C4-2B (cell line): ENCODE results near the gene AHCYL2.

ENCODE experiments used
- H3K27ac ChIP-seq: fragments of 450-650 bp; 2 replicates; pipeline ENCODE4 v1.5.1; 2017
- ZFX ChIP-seq: fragments of 450-650 bp; IDR thresholded peaks from 2 replicates; pipeline ENCODE4 v1.6.1; 2017
- TF ChIP-seq, protein P1 (sequence below): fragments of 450-650 bp; conservative IDR thresholded peaks from 2 replicates; pipeline ENCODE4 v1.5.1; 2017; ENCODE audit warnings: mild to moderate bottlenecking

Gene AHCYL2

DNA sequence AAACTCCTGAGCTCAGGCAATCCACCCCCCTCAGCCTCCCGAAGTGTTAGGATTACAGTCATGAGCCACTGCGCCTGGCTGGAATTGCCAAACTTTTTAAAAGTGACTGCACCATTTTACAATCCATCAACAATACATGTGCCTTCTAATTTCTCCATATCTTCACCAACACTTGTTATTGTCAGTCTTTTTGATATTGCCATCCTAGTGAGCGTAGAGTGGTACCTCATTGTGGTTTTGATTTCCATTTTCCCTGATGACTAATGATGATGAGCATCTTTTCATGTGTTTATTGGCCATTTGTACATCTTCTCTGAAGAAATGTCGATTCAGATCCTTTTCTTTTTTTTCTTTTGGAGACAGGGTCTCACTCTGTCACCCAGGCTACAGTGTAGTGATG, 187.7 kb downstream of the AHCYL2 start:
- TF ChIP-seq, protein P1, sequence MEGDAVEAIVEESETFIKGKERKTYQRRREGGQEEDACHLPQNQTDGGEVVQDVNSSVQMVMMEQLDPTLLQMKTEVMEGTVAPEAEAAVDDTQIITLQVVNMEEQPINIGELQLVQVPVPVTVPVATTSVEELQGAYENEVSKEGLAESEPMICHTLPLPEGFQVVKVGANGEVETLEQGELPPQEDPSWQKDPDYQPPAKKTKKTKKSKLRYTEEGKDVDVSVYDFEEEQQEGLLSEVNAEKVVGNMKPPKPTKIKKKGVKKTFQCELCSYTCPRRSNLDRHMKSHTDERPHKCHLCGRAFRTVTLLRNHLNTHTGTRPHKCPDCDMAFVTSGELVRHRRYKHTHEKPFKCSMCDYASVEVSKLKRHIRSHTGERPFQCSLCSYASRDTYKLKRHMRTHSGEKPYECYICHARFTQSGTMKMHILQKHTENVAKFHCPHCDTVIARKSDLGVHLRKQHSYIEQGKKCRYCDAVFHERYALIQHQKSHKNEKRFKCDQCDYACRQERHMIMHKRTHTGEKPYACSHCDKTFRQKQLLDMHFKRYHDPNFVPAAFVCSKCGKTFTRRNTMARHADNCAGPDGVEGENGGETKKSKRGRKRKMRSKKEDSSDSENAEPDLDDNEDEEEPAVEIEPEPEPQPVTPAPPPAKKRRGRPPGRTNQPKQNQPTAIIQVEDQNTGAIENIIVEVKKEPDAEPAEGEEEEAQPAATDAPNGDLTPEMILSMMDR = no peak
- TF ChIP-seq ZFX = no peak
- no peak overlapping the region for H3K27ac ChIP-seq

DNA sequence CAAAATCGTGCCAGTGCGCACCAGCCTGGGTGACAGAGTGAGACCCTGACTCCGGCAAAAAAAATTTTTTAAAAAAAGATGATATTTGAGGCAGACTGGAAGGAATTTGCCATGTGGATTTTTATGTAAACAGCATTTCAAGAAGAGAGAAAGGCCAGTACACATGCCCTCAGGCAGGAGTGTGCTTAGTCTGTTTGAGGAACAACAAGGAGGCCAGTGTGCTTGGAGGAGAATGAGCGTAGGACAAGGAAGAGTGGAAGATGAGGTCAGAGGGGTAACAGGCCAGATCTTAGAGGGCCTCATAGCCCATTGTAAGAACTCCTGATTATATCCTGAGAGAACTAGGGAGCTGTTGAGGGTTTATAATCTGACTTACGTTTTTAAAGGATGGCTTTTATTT, 192.2 kb downstream of the AHCYL2 start:
- H3K27ac ChIP-seq = no peak overlapping the region
- TF ChIP-seq, protein P1 = no peak
- no peak for TF ChIP-seq ZFX

DNA sequence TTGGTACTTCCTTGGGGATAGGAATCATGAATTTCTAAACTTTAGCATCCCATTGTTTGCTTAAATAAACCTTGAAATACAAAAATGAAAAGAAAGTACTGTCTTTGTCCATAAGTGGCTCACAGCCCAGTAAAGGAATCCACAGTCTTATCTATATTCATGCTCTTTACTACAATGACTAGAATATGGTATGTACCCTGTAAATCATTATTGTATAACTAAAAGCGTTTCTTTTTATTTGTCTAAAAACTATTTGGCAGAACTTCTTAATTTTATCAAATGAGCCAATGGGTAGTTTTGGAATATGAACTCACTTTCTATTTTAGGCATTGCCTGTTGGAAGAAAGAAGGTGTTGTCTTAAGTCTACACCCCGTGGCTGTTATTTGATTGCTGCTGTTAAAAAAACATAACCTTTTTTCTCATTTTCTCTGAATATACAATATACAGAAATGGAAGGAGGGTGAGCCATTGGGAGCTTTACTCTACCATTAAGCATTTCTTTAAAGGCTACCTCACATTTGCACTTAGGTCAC, 197.0 kb downstream of the AHCYL2 start:
- TF ChIP-seq, protein P1 = no peak
- no peak for TF ChIP-seq ZFX
- no peak overlapping the region for H3K27ac ChIP-seq

DNA sequence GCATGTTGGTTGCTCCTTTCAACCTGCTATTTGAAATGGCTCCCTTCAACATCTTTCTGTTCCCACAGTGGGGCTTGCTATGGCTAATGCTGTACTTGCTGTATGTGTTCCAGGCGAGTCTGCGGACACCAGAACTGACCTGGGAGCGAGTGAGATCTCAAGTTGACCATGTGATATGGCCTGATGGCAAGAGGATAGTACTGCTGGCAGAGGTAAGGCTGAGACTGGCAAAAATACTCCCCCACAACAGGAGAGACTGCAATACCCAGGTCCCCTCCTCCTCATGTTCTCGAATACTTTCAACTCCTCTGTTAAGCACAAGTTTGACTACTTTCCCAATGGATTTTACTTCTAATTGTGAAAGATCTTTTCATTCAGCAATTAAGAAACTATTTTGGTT, 197.9 kb downstream of the AHCYL2 start:
- no peak overlapping the region for H3K27ac ChIP-seq
- no peak for TF ChIP-seq ZFX
- TF ChIP-seq, protein P1 = no peak

DNA sequence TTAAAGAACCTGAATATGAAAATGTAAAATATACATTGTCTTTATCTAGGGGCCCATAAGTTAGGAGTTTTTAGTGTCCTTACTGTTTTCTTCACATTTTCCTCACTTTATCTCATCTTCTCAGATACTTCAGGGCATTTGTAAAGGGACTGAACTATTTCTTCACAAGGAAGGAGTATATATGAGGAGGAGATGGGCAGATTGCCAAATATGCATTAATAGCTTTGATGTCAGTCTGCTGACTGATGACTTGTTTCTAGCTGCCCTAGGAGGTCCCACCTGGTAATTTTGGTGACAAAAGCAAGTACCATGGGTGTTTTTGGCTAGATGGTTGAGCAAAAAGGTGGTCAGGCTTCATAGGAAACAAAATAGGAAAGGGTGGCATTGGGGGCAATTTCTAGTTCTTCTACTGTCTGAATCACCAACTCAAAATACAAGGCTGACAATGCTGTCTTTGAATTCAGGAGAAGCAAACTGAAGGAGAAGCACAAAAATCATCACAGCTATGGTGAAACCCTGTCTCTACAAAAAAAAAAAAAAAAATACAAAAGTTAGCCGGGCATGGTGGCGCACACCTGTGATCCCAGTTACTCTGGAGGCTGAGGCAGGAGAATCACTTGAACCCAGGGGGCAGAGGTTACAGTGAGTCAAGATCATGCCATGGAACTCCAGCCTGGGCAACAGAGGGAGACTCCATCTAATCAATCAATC, 199.0 kb downstream of the AHCYL2 start:
- H3K27ac ChIP-seq = no peak overlapping the region
- no peak for TF ChIP-seq ZFX
- TF ChIP-seq, protein P1 = no peak

DNA sequence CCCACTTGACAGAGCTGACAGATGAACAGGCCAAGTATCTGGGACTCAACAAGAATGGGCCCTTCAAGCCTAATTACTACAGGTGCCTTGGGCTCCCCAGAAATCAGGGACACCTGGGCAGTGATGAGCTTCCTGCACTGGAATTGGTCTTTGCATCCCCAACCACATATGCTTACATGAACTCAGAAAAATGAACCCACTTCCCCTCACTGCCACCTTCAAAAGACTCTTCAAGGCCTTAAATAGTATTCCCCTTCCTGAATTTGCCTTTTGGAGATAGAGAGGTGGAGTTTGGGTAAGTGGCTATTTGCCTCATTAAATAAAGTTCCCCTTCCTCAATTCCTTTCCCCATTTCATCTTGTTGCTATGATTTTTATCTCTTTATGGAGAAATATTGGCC, 201.7 kb downstream of the AHCYL2 start:
- TF ChIP-seq, protein P1 = no peak
- TF ChIP-seq ZFX = no peak
- no peak overlapping the region for H3K27ac ChIP-seq

DNA sequence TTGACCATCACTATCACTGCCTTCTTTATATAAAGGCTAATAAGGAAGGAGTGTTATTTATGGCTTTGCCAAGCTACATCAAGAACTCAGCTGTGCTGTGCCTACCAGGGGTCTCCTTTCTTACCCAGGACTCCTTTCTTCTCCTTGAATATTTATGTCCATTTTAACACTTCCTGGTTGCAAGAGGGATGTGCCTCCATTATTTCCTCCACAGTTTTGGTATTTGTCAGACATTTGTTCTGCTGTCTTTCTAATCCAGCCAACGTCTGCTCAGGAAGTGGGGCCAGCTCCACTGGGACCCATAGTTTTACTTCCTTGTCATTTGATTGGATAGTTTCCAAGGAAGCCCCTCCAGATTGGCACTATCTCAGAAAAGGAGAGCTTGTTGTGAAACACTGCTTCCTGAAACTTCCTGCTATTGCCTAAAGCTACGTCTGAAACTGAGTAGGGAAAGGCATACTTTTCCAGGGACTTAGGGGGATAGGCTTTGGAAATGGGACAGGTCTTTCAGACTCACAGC, 202.8 kb downstream of the AHCYL2 start:
- H3K27ac ChIP-seq = no peak overlapping the region
- TF ChIP-seq, protein P1 = no peak
- no peak for TF ChIP-seq ZFX
